ENCODE results near the gene BLOC1S1. TPM values are rescaled to one million over a fixed set of nuclear protein-coding genes. Genes with fewer than 3 reads are reported as not detected.

The BLOC1S1 gene
- total RNA-seq, 3 donors from 2014 or later = 141 to 238 (median 162) TPM

- no peaks in the 10 kb centered on the region for H3K9me3 ChIP-seq
- DNase-seq (ENCODE audit: low spot score in 2 of 2) = no peak
- intact Hi-C loops (cut with DNase I; ENCODE audit: low total_unique reads) = no loop called here
- no peak overlapping the region for H3K4me3 ChIP-seq
- TF ChIP-seq POLR2AphosphoS5 (IDR thresholded peaks at IDR 0.05) = no peak
- no peak for TF ChIP-seq POLR2A (IDR thresholded peaks at IDR 0.05)
- no peaks in the 10 kb centered on the region for H3K36me3 ChIP-seq
- no peaks in the 10 kb centered on the region for H3K27me3 ChIP-seq
- H3K4me1 ChIP-seq = no peaks in the 10 kb centered on the region
- no peak overlapping the region for H3K27ac ChIP-seq
Measured at GRCh38 chr12:55683676-55684075, 32.2 kb upstream of the BLOC1S1 start.

- intact Hi-C loops (cut with DNase I; ENCODE audit: low total_unique reads) = no loop called here
- Histone ChIP-seq H3K4me3 (no peak overlapping the region), H3K27me3 (no peaks in the 10 kb centered on the region), H3K9me3 (no peaks in the 10 kb centered on the region), H3K36me3 (no peaks in the 10 kb centered on the region), H3K4me1 (no peaks in the 10 kb centered on the region), H3K27ac (no peak overlapping the region)
- TF ChIP-seq CTCF (IDR thresholded peaks at IDR 0.05) = no peak
- no peak for TF ChIP-seq POLR2AphosphoS5 (IDR thresholded peaks at IDR 0.05)
- no peak for TF ChIP-seq POLR2A (IDR thresholded peaks at IDR 0.05)
- DNase-seq (ENCODE audit: low spot score in 2 of 2) = no peak
Measured at GRCh38 chr12:55684761-55685370, 31.0 kb upstream of the BLOC1S1 start.

- intact Hi-C loops (cut with DNase I; ENCODE audit: low total_unique reads) = no loop called here
- TF ChIP-seq CTCF (IDR thresholded peaks at IDR 0.05) (no peak), POLR2A (IDR thresholded peaks at IDR 0.05) (no peak)
Measured at GRCh38 chr12:55685671-55686070, 30.2 kb upstream of the BLOC1S1 start.

GRCh38 chr12:55686366-55687010, 29.4 kb upstream of the BLOC1S1 start:
- no peak for DNase-seq (ENCODE audit: low spot score in 2 of 2)
- no peak for TF ChIP-seq POLR2A (IDR thresholded peaks at IDR 0.05)
- no peak for TF ChIP-seq CTCF (IDR thresholded peaks at IDR 0.05)
- no peak for TF ChIP-seq POLR2AphosphoS5 (IDR thresholded peaks at IDR 0.05)
- intact Hi-C loops (cut with DNase I; ENCODE audit: low total_unique reads) = no loop called here
- no peaks in the 10 kb centered on the region for H3K27me3 ChIP-seq
- no peaks in the 10 kb centered on the region for H3K36me3 ChIP-seq
- H3K4me1 ChIP-seq = no peaks in the 10 kb centered on the region
- no peak overlapping the region for H3K27ac ChIP-seq
- H3K9me3 ChIP-seq = no peaks in the 10 kb centered on the region
- no peak overlapping the region for H3K4me3 ChIP-seq

More at GRCh38 chr12:55685671-55686070, 30.2 kb upstream of the BLOC1S1 start:
- H3K27me3 ChIP-seq = no peaks in the 10 kb centered on the region
- no peaks in the 10 kb centered on the region for H3K36me3 ChIP-seq
- no peaks in the 10 kb centered on the region for H3K4me1 ChIP-seq
- H3K4me3 ChIP-seq = no peak overlapping the region
- no peak overlapping the region for H3K27ac ChIP-seq
- no peak for DNase-seq (ENCODE audit: low spot score in 2 of 2)
- H3K9me3 ChIP-seq = no peaks in the 10 kb centered on the region

GRCh38 chr12:55687746-55688145, 28.1 kb upstream of the BLOC1S1 start:
- no peak for TF ChIP-seq POLR2AphosphoS5 (IDR thresholded peaks at IDR 0.05)
- TF ChIP-seq CTCF (IDR thresholded peaks at IDR 0.05) = no peak
- TF ChIP-seq POLR2A (IDR thresholded peaks at IDR 0.05) = no peak
- H3K4me1 ChIP-seq = no peaks in the 10 kb centered on the region
- intact Hi-C loops (cut with DNase I; ENCODE audit: low total_unique reads) = no loop called here
- no peaks in the 10 kb centered on the region for H3K27me3 ChIP-seq
- H3K27ac ChIP-seq = no peak overlapping the region
- no peaks in the 10 kb centered on the region for H3K36me3 ChIP-seq
- DNase-seq (ENCODE audit: low spot score in 2 of 2) = no peak
- no peak overlapping the region for H3K4me3 ChIP-seq
- H3K9me3 ChIP-seq = no peaks in the 10 kb centered on the region

All from breast epithelium (tissue), 4 donors.